A204.1 (cell line): ENCODE measurements around the gene CHCHD5.
"Not testable (repeated sequence)": the region's sequence is repeated elsewhere in the genome, so short reads cannot be mapped to it uniquely, and the experiment has no call there.

Experiments
- FAIRE-seq: peaks from 2 replicates; lab custom pipeline; 2012; peaks lifted over from hg19 to GRCh38; lab: Jason Lieb, UNC

CHCHD5 gene

GRCh38 chr2:112588611-112589045, 4.2 kb downstream of the CHCHD5 start:
- no peak for FAIRE-seq

- no peak for FAIRE-seq
Observed at GRCh38 chr2:112591413-112591812, 7.0 kb downstream of the CHCHD5 start.

GRCh38 chr2:112593736-112594135, 9.3 kb downstream of the CHCHD5 start:
- FAIRE-seq, result no peak

GRCh38 chr2:112597537-112598322, 13.3 kb downstream of the CHCHD5 start:
- no peak for FAIRE-seq

- no peak for FAIRE-seq
Observed at GRCh38 chr2:112600634-112601033, 16.2 kb downstream of the CHCHD5 start.

- FAIRE-seq, result no peak
Observed at GRCh38 chr2:112601754-112602153, 17.3 kb downstream of the CHCHD5 start.

GRCh38 chr2:112602917-112603316, 18.5 kb downstream of the CHCHD5 start:
- no peak for FAIRE-seq

GRCh38 chr2:112603731-112604130, 19.3 kb downstream of the CHCHD5 start:
- FAIRE-seq, result no peak

GRCh38 chr2:112604952-112605351, 20.5 kb downstream of the CHCHD5 start:
- FAIRE-seq, result no peak

- no peak for FAIRE-seq
Observed at GRCh38 chr2:112605926-112606325, 21.5 kb downstream of the CHCHD5 start.

- FAIRE-seq, result no peak
Observed at GRCh38 chr2:112606547-112606946, 22.1 kb downstream of the CHCHD5 start.

GRCh38 chr2:112607680-112608438, 23.4 kb downstream of the CHCHD5 start:
- no peak for FAIRE-seq

- FAIRE-seq, result not testable (repeated sequence)
Observed at GRCh38 chr2:112609320-112609719, 24.9 kb downstream of the CHCHD5 start.

- FAIRE-seq, result not testable (repeated sequence)
Observed at GRCh38 chr2:112612283-112612682, 27.9 kb downstream of the CHCHD5 start.

GRCh38 chr2:112614201-112614840, 29.9 kb downstream of the CHCHD5 start:
- FAIRE-seq, result no peak

GRCh38 chr2:112615051-112615450, 30.6 kb downstream of the CHCHD5 start:
- no peak for FAIRE-seq

GRCh38 chr2:112615798-112616197, 31.4 kb downstream of the CHCHD5 start:
- FAIRE-seq, result not testable (repeated sequence)

- FAIRE-seq, result no peak
Observed at GRCh38 chr2:112618383-112618782, 34.0 kb downstream of the CHCHD5 start.

GRCh38 chr2:112621790-112622527, 37.5 kb downstream of the CHCHD5 start:
- FAIRE-seq, result no peak

- FAIRE-seq, result no peak
Observed at GRCh38 chr2:112622528-112622849, 38.1 kb downstream of the CHCHD5 start.

- no peak for FAIRE-seq
Observed at GRCh38 chr2:112623913-112624777, 39.7 kb downstream of the CHCHD5 start.
